ENCODE measurements around the gene COLEC11.

- TF ChIP-seq EZH2phosphoT487 (IDR thresholded peaks at IDR 0.05; ENCODE audit: unreplicated experiment) (no peak), ZNF114 (CRISPR knock-in tag; IDR thresholded peaks at IDR 0.05) (no peak), CTCF (conservative IDR thresholded peaks at IDR 0.05; ENCODE audit: low read depth in 2 of 2) (no peak)
These were observed 49.0 kb upstream of the COLEC11 start for GRCh38 chr2:3545788-3546478.

Measured in GM23338 (cell line).